ENCODE measurements around the gene NSUN3.

The NSUN3 gene

GRCh38 chr3:94132777-94133176 lies 69.9 kb downstream of the NSUN3 start:
- DNase-seq = no peak

DNA sequence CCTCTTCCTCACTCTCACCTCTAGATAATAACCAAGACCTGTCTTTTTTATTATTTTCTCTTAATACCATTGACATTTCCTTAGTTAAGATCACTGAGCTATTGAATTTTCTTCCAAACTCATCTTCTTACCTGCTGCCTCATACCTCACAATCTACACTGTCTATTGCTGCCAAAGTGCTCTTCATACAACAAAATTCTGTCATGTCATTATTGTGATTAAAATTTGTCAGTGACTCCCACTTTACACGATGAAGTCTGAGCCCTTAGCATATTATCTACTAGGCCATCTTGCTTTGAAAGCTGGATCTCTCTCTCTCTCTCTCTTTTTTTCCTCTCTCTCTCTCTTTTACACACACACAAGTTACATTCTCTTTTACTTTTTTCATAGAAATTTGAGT lies 73.3 kb downstream of the NSUN3 start:
- DNase-seq = no peak

GRCh38 chr3:94137377-94137776 lies 74.5 kb downstream of the NSUN3 start:
- no peak for DNase-seq

DNA sequence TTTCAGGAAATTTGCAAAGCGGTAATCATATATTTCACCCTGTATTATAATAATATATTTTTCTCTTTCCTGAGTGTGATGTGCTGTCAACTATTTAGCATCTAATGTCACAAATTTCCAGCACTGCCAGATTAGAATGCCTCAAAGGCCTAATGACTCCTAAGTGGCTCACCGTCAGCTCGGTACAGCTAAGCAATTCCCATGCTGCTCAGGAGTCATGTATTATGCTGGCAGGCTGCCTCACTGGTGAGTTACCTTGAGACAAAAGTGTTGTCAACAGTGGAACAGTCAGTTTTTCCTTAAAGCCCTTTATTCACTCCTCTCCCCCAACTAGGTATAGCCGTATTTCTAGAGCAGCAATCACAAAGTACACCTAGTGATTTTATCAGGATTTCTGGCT lies 83.6 kb downstream of the NSUN3 start:
- no peak for DNase-seq

DNA sequence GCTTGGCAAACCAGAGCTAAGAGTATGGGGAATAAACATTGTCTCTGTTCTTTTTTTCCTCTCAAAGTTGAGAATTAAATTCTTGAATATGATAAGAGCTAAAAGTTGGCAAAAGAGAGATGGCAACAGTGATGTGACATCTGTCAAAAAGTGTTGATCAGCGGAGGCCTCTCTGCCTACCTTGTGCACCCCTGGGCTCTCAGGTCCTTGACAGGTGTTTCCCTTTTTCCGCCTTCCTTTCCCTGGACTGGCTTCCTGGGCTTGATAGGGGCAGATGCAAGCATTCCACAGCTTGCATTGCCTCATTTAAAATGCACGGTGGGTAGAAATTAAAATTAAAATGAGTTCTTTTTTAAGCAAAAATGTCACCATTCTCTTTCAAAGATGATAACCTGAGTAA lies 84.2 kb downstream of the NSUN3 start:
- no peak for DNase-seq

DNA sequence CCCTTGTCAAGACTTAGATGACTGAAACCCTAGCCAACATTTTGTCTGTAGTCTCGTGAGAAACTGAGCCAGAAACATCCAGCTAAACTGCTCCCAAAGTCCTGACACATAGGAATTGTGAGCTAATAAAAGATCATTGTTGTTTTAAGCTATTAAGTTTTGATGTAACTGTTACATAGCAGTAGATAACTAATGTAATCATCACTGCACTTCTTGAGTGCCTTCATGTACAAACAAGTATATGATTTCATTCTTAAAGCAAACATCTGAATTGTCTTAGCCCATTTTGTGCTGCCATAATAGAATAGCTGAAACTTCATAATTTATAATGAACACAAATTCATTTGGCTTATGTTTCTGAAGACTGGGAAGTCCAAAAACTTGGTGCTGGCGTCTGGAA lies 87.3 kb downstream of the NSUN3 start:
- DNase-seq = no peak

DNA sequence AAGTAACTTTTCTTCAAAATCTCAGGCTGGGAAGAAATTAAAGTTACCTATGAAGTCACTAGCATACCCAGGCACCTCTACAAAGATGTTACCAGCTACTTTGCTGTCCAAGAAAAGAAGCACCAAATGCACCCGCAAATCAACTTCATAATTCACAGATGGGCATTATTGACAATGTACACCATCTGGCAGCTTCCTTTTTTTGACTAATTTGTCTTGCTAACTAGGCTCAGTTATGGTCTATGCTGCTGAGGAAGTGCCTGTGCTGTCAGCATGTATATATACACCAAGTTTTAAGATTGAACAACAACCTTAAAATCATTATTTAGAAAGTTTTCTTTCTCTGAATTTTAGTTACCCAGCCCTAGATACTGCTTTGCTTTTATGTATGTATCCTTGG lies 93.8 kb downstream of the NSUN3 start:
- DNase-seq = peak; percentile 28

- no peak for DNase-seq
Measured at GRCh38 chr3:94158512-94158911, 95.7 kb downstream of the NSUN3 start.

DNA sequence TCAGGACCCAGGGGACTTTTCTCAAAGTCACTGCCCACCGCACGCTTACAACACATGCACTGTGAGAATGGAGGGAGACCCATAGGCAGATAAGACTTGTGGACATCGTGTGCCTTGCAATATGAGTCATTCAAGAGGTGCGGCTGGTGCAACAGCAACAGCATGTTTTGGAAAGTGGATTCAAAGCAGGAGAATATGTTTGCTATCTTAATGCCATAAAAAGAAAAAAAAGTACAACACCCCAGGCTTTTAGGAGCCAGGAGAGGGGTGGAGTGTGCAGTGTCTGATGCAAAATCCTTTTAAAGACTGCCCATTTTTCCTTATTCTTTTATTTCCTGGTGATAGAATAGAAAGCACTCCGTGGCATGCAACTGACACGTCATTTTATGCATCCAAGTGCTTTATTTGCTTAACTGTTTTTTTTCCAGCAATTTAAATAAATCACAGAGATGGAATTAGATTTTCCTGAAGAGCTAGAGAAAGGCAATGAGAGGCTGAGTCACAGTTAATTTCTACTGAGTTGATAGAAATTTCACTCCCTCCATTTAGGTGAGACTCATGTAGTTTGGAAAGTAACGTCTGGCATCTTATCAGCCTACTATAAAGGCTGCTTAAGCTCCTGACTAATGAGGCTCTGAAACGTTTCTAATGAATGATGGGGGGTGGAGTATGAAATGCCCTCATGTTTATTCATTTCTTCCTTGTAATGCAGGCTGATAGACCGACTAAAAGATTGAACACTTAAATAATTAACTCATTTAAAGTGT lies 96.4 kb downstream of the NSUN3 start:
- DNase-seq = peak; percentile 12

DNA sequence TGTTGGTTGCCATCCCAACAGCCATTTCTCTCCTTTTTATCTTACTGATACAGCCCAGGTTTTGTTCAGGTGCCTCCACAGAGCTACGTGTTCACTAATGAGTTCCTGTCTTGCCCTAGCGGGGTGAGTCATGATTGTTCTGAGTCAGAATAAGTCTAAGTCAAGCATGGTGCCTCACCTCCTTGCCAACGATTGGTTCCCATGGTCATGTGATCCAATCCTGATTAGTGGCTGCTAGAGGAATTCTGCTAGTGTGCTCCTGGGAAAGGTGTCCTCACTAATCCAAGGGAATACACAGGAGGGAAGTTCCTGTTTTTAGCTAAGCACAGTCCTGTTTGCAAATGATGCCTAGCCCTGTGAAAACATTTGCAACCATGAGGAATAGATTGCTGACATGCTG lies 99.8 kb downstream of the NSUN3 start:
- DNase-seq = no peak

DNA sequence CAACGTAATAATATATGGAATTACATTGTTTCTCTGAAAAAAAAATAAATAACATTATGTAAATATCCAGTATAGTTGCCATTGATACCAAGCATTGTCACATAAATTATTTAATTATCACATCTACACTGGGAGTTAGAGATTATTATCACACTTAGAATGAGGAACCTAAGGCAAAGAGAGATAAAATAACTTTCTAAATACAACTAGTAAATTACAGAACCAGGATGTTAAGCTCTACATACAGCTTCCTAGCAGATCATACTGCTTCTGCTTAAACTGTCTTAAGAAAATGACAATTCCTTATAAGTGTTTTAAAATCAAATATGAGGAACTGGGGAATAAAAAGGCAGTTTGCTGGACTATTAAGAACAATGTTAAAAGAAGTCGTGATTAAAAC lies 104.5 kb downstream of the NSUN3 start:
- peak; percentile 54 for DNase-seq

- no peak for DNase-seq
Measured at GRCh38 chr3:94167796-94168195, 104.9 kb downstream of the NSUN3 start.

DNA sequence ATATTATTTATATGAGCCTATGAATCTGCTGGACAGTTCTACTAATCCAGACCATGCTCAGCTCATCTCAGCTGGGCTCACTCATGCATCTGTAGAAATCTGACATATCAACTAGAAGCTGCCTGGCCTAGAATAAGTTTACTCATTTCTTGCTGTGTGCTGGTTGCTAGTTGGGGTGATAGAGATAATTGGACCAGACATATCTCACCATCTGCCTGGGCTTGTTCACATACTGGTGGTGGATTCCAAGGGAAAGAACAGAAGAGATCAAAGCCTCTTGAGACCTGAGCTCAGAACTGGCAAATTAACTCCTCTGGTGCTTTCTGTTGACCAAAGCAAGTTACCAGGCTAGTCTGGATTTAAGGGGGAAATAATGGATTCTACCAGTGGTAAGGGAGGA lies 109.1 kb downstream of the NSUN3 start:
- DNase-seq = no peak

DNA sequence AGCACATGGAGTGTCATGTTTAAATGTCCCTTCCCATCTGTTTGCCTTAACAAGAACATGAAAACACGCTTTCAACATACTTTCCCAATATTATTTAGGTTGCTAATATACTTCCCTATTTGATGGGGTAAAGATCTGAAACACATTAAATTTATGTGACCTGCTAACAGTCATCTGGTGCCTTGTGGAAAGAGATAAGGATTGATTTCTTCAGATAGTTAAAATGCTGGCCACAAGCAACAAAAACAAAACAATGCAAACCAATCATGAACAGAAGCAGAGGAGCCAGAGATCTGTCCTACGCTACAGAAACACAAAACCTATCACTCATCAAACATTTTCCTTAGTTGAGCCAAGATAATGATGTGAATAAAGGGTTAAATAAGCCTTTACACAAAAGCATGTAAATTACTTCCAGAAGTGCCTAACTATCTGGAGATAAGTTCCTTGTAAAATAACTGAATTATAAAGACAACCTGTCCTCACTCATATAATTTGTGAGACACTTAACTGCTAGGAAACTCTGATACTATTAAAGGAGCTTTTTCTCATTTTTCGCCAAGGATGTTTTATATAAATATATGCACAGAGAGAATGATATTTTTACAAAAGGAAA lies 109.9 kb downstream of the NSUN3 start:
- peak; percentile 34 for DNase-seq

GRCh38 chr3:94173673-94174434 lies 111.0 kb downstream of the NSUN3 start:
- no peak for DNase-seq

GRCh38 chr3:94175677-94176076 lies 112.8 kb downstream of the NSUN3 start:
- no peak for DNase-seq

- peak; percentile 6 for DNase-seq
Measured at GRCh38 chr3:94176988-94177745, 114.3 kb downstream of the NSUN3 start.

Data from hematopoietic multipotent progenitor cell treated with erythropoietin and hydrocortisone succinate and interleukin-3 and kit ligand, for 4 days (in vitro differentiated cells).